Fibroblast of pulmonary artery (primary cell): ENCODE data around the gene IFNA13.

ENCODE experiments used
- DNase-seq: peaks from one replicate; pipeline ENCODE4 v3.0.0-alpha.2; 2010; ENCODE audit warnings: low read depth
- H3K4me3 ChIP-seq: replicated peaks from 2 replicates; pipeline ENCODE4 v1.5.1; 2011; ENCODE audit warnings: low read depth, mild to moderate bottlenecking, control low read depth, low read length, moderate library complexity
- TF ChIP-seq, protein P1 (sequence below): IDR thresholded peaks from 2 replicates; pipeline ENCODE4 v1.5.1; 2011; ENCODE audit warnings: mild to moderate bottlenecking, control low read depth, low read length, inconsistent platforms; ENCODE audit errors: missing control alignments

IFNA13 gene

GRCh38 chr9:21357479-21358460 is 10.1 kb downstream of the IFNA13 start:
- no peak for DNase-seq
- TF ChIP-seq, protein P1, sequence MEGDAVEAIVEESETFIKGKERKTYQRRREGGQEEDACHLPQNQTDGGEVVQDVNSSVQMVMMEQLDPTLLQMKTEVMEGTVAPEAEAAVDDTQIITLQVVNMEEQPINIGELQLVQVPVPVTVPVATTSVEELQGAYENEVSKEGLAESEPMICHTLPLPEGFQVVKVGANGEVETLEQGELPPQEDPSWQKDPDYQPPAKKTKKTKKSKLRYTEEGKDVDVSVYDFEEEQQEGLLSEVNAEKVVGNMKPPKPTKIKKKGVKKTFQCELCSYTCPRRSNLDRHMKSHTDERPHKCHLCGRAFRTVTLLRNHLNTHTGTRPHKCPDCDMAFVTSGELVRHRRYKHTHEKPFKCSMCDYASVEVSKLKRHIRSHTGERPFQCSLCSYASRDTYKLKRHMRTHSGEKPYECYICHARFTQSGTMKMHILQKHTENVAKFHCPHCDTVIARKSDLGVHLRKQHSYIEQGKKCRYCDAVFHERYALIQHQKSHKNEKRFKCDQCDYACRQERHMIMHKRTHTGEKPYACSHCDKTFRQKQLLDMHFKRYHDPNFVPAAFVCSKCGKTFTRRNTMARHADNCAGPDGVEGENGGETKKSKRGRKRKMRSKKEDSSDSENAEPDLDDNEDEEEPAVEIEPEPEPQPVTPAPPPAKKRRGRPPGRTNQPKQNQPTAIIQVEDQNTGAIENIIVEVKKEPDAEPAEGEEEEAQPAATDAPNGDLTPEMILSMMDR, result no peak
- H3K4me3 ChIP-seq, result no peak overlapping the region

GRCh38 chr9:21350787-21351186 is 17.1 kb downstream of the IFNA13 start, which contains the start of gene IFNA6:
Gene IFNA6 (minus strand): TSS chr9:21350887. CDS start chr9:21350887, 0 bp downstream.
- no peak within 1 kb of the TSS for H3K4me3 ChIP-seq
- DNase-seq, result no peak
- TF ChIP-seq, protein P1, result no peak

DNA sequence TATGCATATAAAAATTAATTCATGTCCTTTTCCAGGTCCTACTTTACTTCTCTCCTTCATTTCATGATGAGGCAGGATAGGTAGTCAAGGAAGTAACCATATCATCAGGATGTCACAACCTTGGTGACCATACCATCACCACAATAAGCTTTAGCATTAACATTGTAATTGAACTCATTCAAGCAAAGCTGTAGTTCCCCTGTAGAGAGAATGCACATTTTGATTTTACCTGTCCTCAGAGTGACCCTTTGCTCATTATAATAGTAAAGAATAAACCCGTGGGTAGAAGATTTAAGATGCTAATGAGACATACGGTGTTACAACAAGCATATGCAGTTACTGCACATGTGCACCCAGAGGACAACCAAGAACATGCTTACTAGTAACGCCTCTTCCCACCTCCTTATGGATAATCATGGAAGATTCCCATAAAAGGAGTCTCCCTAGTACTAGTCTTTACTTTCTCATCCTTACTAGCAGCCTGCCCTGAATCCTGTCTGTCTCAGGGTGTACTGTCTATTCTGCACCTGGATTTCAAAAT is 19.4 kb downstream of the IFNA13 start:
- H3K4me3 ChIP-seq, result no peak overlapping the region

DNA sequence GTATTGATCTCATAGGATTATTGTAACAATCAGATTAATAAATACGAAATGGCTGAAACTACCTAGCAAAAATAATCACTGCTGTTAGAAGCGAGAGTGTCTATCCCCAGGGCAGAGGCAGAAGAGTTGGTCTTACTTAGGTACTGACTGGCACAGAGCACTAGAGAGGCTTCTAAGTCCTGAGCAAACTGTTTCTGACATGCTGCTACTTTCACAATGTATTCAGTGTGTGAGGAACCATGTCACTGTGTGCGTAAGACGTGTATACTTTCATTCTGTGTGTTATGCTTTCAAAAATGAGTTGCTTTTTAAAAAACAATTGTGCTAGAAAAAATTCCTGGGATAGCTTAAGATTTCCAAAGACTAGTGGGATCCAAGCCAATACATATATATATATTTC is 27.1 kb downstream of the IFNA13 start:
- no peak for DNase-seq
- no peak overlapping the region for H3K4me3 ChIP-seq
- TF ChIP-seq, protein P1, result no peak

More for the DNA sequence above, 19.4 kb downstream of the IFNA13 start:
- DNase-seq, result no peak
- TF ChIP-seq, protein P1, result no peak

- no peak for DNase-seq
- no peak overlapping the region for H3K4me3 ChIP-seq
- TF ChIP-seq, protein P1, result no peak
Measured at GRCh38 chr9:21336457-21336856, 31.4 kb downstream of the IFNA13 start.

DNA sequence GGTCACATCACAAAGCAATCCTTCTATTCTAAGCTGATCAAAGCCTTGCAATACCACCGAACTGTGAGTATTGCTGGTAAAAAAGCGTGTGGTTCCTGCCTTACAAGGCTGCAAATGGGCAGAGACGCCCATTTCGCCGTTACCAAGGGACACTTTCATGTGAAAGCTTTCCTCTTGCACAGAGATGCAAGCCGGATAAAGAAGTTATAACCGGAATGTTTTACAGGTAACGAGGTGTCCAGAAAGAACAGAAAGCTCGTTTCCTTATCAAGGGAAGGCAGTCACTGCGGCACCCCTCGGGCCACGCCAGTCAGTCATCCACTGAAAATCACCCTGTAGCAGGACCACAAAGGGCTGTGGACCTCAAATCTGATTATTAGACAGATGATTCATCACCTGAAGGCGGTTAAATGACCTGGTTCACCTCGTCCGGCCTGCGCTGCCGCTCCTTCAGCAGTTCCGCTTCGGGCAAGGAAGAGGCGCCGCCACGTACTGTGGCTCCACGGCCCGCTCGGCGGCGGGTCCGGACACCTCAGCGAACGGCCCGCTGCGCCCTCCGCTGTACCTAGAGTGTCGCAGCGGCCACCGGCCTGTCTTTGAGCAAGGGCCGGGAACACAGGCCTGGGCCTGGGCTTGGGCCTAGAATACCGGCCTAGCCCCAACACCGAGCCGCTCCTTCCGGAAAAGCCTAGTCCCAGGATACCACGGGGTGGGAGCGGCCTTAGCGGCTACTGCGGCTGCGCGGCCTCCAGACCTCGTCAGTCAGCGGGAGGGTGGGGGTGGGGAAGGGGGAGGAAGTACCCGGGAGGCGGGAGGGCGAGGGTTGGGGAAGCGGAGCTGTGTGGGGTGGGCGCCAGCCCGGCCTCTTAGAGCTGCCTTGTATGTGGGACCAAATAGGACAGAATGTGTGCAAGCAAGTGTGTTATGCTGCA is 32.9 kb downstream of the IFNA13 start, which contains the start of gene KLHL9:
Gene KLHL9, minus strand, starts transcription at position 704 of the 932 bp plus-strand sequence. Its CDS starts 545 bp downstream, at position 159.
- peak; percentile 95 for DNase-seq
- TF ChIP-seq, protein P1, result no peak
- peak within 1 kb of the TSS; percentile 81 for H3K4me3 ChIP-seq
